BE2C (cell line): Measurements from ENCODE around the gene VMP1.

Source experiments
- DNase-seq: peaks from one replicate; pipeline ENCODE4 v3.0.0-alpha.2; 2020
- H3K27me3 ChIP-seq: fragments of 250-450 bp; sonication (Bioruptor Pico); 2 replicates; pipeline ENCODE4 v1.5.1; 2020; ENCODE audit warnings: mild to moderate bottlenecking
- H3K36me3 ChIP-seq: fragments of 250-450 bp; sonication (Bioruptor Pico); 2 replicates; pipeline ENCODE4 v1.5.1; 2020; ENCODE audit warnings: mild to moderate bottlenecking
- H3K4me1 ChIP-seq: fragments of 250-450 bp; sonication (Bioruptor Pico); 2 replicates; pipeline ENCODE4 v1.5.1; 2020
- H3K4me3 ChIP-seq: 2 replicates; pipeline ENCODE4 v1.5.1; 2011; ENCODE audit warnings: low read depth, low read length
- H3K9me3 ChIP-seq: fragments of 250-450 bp; sonication (Bioruptor Pico); 2 replicates; pipeline ENCODE4 v1.5.1; 2020
- TF ChIP-seq, protein P1 (sequence below): IDR thresholded peaks from 2 replicates; pipeline ENCODE4 v1.5.1; 2012; ENCODE audit warnings: mild to moderate bottlenecking, low read depth, low read length

The VMP1 gene

DNA sequence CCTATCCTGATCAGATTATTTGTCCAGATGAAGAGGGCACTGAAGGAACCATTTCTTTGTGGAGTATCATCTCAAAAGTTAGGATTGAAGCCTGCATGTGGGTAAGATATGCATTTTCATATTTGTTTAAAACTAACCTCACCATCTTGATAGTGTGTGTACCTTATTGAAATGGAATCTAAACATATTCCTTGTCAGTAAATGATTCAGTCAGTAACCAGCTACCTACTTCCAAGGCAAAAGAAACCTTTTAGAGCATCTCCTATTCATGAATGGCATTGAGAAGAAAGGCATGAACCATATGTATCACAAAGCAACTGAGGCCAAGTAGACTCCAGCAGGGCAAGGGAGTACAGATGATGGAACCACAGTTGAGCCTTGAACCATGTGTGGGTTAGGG, 57.6 kb downstream of the VMP1 start:
- Histone ChIP-seq H3K4me1 (no peaks in the 10 kb centered on the region; the same call in 1 of the 2 replicates), H3K36me3 (peaks cover 16% of the 10 kb centered on the region)

DNA sequence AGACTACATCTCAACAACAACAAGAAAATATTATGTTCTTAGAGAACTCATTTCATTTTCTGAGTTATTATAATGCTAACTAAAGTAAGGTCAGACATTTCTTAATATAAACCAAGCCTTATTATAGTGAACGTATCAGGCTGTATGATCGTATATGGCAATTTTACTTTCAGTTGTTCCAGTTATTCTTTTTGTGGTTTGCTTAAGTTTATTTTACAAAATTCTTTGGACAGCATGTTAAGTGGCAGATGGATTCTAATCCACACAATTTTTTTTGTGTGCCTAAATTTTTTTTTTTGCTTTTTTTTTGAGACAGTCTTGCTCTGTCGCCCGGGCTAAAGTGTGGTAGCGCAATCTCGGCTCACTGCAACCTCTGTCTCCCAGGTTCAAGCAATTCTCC, 59.0 kb downstream of the VMP1 start:
- Histone ChIP-seq H3K27me3 (no peaks in the 10 kb centered on the region), H3K36me3 (peaks cover 16% of the 10 kb centered on the region), H3K4me3 (no peak overlapping the region), H3K4me1 (no peaks in the 10 kb centered on the region; the same call in 1 of the 2 replicates), H3K9me3 (no peaks in the 10 kb centered on the region)
- TF ChIP-seq, protein P1, sequence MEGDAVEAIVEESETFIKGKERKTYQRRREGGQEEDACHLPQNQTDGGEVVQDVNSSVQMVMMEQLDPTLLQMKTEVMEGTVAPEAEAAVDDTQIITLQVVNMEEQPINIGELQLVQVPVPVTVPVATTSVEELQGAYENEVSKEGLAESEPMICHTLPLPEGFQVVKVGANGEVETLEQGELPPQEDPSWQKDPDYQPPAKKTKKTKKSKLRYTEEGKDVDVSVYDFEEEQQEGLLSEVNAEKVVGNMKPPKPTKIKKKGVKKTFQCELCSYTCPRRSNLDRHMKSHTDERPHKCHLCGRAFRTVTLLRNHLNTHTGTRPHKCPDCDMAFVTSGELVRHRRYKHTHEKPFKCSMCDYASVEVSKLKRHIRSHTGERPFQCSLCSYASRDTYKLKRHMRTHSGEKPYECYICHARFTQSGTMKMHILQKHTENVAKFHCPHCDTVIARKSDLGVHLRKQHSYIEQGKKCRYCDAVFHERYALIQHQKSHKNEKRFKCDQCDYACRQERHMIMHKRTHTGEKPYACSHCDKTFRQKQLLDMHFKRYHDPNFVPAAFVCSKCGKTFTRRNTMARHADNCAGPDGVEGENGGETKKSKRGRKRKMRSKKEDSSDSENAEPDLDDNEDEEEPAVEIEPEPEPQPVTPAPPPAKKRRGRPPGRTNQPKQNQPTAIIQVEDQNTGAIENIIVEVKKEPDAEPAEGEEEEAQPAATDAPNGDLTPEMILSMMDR = no peak
- no peak for DNase-seq

More for the DNA sequence above, 57.6 kb downstream of the VMP1 start:
- DNase-seq = no peak
- TF ChIP-seq, protein P1 = no peak
- Histone ChIP-seq H3K4me3 (no peak overlapping the region), H3K27me3 (no peaks in the 10 kb centered on the region), H3K9me3 (no peaks in the 10 kb centered on the region)

DNA sequence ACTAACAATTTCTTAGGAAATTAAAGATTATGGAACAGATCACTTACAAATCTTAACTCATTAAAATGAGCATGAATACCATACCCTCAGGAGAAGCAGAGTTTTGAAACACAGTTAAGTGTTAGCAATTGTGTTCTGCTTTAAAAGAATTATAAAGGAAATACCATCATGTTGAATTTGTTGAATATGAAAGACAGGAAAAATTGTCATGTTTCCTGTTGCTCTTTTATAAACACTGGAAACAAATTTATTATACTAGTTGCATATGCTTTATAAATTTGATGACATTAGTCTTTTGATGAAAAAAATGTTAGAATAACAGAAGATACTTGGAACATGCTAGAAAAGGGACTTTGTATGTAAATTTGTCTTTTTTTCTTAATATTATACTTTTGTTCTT, 59.7 kb downstream of the VMP1 start:
- no peak for DNase-seq
- H3K9me3 ChIP-seq = no peaks in the 10 kb centered on the region
- peaks cover 16% of the 10 kb centered on the region for H3K36me3 ChIP-seq
- H3K4me3 ChIP-seq = no peak overlapping the region
- H3K4me1 ChIP-seq = no peaks in the 10 kb centered on the region; the same call in 1 of the 2 replicates
- no peaks in the 10 kb centered on the region for H3K27me3 ChIP-seq
- TF ChIP-seq, protein P1 = no peak

DNA sequence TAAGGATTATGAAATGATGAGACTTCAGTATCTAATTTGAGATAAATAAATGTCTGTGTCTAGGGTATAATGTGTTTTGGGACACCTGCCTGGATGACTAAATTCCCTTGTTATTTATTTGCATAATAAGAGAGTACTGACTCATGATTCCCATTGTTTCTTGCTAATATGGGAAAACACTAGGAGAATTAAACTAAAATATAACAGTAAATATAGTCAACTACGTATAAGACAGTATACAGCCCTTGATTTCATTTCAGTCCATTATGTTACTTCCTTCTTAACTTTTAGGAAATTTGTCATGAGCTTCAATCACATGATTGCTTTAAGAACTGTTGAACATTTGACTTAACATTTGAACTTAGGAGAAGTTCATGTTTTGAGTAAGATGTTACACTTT, 62.4 kb downstream of the VMP1 start:
- TF ChIP-seq, protein P1 = no peak
- no peak overlapping the region for H3K4me3 ChIP-seq
- no peaks in the 10 kb centered on the region; the same call in 1 of the 2 replicates for H3K4me1 ChIP-seq
- no peak for DNase-seq
- no peaks in the 10 kb centered on the region for H3K9me3 ChIP-seq
- H3K36me3 ChIP-seq = peaks cover 19% of the 10 kb centered on the region
- no peaks in the 10 kb centered on the region for H3K27me3 ChIP-seq

DNA sequence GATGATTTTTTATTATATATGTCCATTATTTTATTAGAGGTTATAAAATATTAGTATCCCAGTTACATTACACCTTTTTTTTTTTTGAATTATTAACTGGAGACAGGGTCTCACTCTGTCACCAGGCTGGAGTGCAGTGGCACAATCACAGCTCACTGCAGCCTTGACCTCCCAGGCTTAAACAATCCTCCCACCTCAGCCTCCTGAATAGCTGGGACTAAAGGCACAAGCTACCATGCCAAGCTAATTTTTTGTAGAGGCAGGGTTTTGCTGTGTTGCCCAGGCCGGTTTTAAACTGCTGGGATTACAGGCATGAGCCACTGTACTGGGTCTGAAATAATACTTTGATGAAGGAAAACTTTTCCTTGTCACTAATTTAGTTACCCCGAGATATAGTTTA, 63.6 kb downstream of the VMP1 start:
- Histone ChIP-seq H3K4me3 (no peak overlapping the region), H3K36me3 (peaks cover 23% of the 10 kb centered on the region)
- TF ChIP-seq, protein P1 = no peak

DNA sequence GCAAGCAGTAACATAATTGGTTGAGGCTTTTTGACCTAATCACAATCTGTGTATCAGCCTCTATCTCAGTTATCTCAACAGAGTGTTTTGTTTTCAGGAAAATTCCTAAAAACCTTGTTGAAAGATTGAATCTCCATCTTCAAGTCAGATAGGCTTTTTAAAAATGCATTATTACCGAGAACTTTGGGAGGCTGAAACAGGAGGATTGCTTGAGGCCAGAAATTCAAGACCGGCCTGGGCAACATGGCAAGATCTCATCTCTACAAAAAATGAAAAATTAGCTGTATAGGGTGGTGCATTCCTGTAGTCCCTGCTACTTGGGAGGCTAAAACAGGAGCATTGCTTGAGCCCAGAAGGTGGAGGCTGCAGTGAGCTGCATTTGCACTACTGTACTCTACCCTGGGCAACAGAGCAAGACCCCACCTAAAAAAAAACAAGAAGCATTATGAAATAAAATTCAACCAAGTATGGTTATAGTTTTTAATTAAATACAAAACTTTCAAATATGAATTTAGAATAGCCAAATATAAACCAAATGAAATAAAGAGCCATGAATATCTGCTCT, 68.4 kb downstream of the VMP1 start:
- Histone ChIP-seq H3K4me3 (no peak overlapping the region), H3K27me3 (no peaks in the 10 kb centered on the region), H3K9me3 (no peaks in the 10 kb centered on the region), H3K36me3 (peaks cover 16% of the 10 kb centered on the region), H3K4me1 (no peaks in the 10 kb centered on the region)
- TF ChIP-seq, protein P1 = no peak
- no peak for DNase-seq

More for the DNA sequence above, 63.6 kb downstream of the VMP1 start:
- Histone ChIP-seq H3K4me1 (no peaks in the 10 kb centered on the region; the same call in 1 of the 2 replicates), H3K9me3 (no peaks in the 10 kb centered on the region), H3K27me3 (no peaks in the 10 kb centered on the region)
- DNase-seq = no peak
